Caco-2 (cell line): ENCODE data around the gene TMEM255B. TPM values are rescaled to one million over a fixed set of nuclear protein-coding genes. Genes with fewer than 3 reads are reported as not detected.

Experiments
- BruUV-seq: library from RNA; stranded (reverse); fragments of 400-500 nt; replicated peaks from 2 replicates; lab custom pipeline; 2021; lab: Mats Ljungman, UMichigan
- CTCF ChIA-PET: fragments of 300-600 bp; sonication (Branson Sonifier 250); formaldehyde crosslinking; loops from one replicate; lab custom pipeline; 2022; ENCODE audit warnings: antibody characterized with exemption; lab: Charles Lee
- POLR2A ChIA-PET: fragments of 300-600 bp; sonication (Branson Sonifier 250); formaldehyde crosslinking; loops from one replicate; lab custom pipeline; 2022; ENCODE audit warnings: antibody characterized with exemption; lab: Charles Lee
- DNase-seq, 2 experiments: peaks; one replicate each; pipeline versions ENCODE4 v3.0.0 to v3.0.0-alpha.2; 2020 to 2022
- H3K27me3 ChIP-seq: replicated peaks from 2 replicates; pipeline ENCODE4 v1.6.0; 2011; ENCODE audit warnings: low read length; ENCODE audit not compliant: control insufficient read depth, insufficient read depth
- H3K36me3 ChIP-seq: 2 replicates; pipeline ENCODE4 v1.5.1; 2011; ENCODE audit warnings: low read length; ENCODE audit not compliant: control insufficient read depth, insufficient read depth
- H3K4me1 ChIP-seq: fragments of 250-450 bp; sonication (Bioruptor Pico); 2 replicates; pipeline ENCODE4 v1.5.1; 2020; ENCODE audit warnings: mild to moderate bottlenecking
- H3K4me3 ChIP-seq: 2 replicates; pipeline ENCODE4 v1.5.1; 2011; ENCODE audit warnings: low read depth, mild to moderate bottlenecking, control low read depth, low read length
- H3K9me3 ChIP-seq: fragments of 250-450 bp; sonication (Bioruptor Pico); 2 replicates; pipeline ENCODE4 v1.5.1; 2020; ENCODE audit warnings: mild to moderate bottlenecking, moderate library complexity
- H3K27ac Mint-ChIP-seq: one replicate; pipeline ENCODE4 v1.8.0; 2022; ENCODE audit warnings: mixed read lengths; ENCODE audit not compliant: unreplicated experiment
- H3K27me3 Mint-ChIP-seq: one replicate; pipeline ENCODE4 v1.8.0; 2022; ENCODE audit warnings: mixed read lengths; ENCODE audit not compliant: insufficient read depth, unreplicated experiment
- H3K36me3 Mint-ChIP-seq: one replicate; pipeline ENCODE4 v1.8.0; 2022; ENCODE audit warnings: mild to moderate bottlenecking, mixed read lengths; ENCODE audit not compliant: insufficient read depth, unreplicated experiment
- H3K4me1 Mint-ChIP-seq: one replicate; pipeline ENCODE4 v1.8.0; 2022; ENCODE audit warnings: low read depth, mixed read lengths; ENCODE audit not compliant: unreplicated experiment
- H3K4me3 Mint-ChIP-seq: one replicate; pipeline ENCODE4 v1.8.0; 2022; ENCODE audit warnings: mild to moderate bottlenecking, moderate library complexity, mixed read lengths; ENCODE audit not compliant: unreplicated experiment
- H3K9me3 Mint-ChIP-seq: one replicate; pipeline ENCODE4 v1.8.0; 2022; ENCODE audit warnings: mixed read lengths; ENCODE audit not compliant: unreplicated experiment
- intact Hi-C: fragments of 100-400 bp; cut with micrococcal nuclease; formaldehyde crosslinking; loops from one replicate; pipeline ENCODE4 v1.10.0; 2022; ENCODE audit not compliant: unreplicated experiment
- total RNA-seq: library from RNA; stranded (reverse); gene quantifications from 2 replicates; pipeline ENCODE4 v1.2.3, GENCODE V29; 2022
- TF ChIP-seq, protein P1 (sequence below), 2 experiments: fragments of 200-600 bp in 1 of 2; IDR thresholded peaks; 1 replicate in 1 of 2; 2 replicates in 1 of 2; pipeline versions ENCODE4 v1.5.1 to v1.8.0; 2011 to 2022; ENCODE audit warnings: antibody characterized with exemption in 1 of 2, control low read depth in 1 of 2, inconsistent platforms in 1 of 2, low read depth in 1 of 2, low read length in 1 of 2, mild to moderate bottlenecking in 1 of 2, moderate library complexity in 1 of 2; ENCODE audit not compliant: insufficient read depth in 1 of 2, severe bottlenecking in 1 of 2, unreplicated experiment in 1 of 2

The TMEM255B gene
- total RNA-seq, 1 experiment from 2014 or later = 0.82 TPM

DNA sequence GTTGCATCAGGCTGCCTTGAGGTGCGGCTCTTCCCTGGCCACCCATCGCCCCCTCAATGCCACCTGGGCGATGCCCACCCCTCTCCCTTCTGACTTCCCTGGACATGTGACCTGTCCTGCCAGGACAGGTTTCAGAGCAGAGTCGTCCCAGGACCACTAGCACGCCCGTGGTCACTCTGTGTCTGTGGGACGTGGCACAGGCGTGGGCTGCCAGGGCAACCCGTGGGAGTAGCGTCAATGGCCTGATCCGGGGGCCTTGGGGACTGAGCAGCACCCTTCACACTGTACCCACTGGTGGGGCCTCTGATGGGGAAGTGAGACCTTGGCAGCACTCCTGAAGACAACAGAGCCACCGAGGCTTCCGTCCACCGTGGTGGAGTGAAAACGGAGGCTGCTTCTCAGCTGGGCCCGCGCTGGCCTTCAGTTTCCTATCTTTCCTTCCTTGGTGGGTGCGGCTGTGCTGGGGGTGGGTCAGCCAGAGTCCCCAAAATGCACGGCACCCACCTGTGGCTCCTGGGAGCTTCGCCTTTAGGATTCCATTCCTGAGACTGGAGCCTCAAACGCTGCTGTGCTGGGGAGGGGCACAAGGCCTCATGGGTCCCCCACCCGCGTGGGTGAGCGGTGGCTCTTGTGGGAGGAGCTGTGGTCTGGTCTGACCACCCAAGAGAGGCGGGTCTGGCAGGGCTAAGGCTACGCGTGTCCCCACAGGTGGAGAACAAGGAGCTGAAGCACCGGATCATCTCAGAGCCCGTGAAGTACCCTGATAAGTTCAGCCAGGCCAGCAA, 26.7 kb upstream of the TMEM255B start:
- H3K36me3 Mint-ChIP-seq = peaks cover 10% of the 10 kb centered on the region
- intact Hi-C loops = no loop called here

DNA sequence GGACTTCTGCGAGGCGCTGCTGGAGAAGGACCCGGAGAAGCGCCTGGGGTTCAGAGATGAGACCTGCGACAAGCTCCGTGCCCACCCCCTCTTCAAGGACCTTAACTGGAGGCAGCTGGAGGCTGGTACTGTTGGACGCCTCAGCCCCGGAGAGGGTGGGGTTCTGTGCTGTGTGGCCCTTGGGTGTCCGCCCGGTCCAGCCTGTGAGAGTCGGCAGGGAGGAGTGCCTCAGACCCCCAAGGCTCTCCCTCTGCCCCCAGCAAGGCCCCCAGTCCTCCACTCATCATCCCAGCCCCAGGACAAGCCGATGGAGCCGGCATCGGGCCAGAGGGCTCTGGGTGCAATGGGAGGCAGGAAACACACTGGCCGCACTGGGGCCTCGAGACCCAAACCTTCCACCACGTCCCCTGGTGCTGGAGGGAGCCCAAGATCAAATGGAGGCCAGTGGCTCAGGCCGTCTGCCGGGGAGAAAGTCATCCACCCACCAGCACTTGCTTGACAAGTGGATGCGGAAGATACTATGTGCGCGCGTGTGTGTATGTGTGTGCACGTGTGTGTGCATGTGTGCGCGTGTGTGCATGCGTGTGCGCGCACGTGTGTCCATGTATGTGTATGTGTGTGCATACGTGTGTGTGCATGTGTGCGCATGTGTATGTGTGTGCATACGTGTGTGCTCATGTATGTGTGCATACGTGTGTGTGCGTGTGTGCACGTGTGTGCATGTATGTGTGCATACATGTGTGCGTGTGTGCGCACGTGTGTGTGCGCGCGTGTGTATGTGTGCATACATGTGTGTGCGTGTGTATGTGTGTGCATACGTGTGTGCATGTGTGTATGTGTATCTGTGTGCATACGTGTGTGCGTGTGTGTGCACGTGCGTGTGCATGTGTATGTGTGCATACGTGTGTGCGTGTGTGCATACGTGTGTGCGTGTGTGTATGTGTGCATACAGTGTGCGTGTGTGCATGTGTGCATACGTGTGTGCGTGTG, 25.8 kb upstream of the TMEM255B start:
- H3K27ac Mint-ChIP-seq = no peak overlapping the region
- POLR2A ChIA-PET = no interaction called here
- Histone ChIP-seq H3K4me3 (no peak overlapping the region), H3K4me1 (0 out of 2 replicates have a peak, but pooled peaks cover 3% of the 10 kb centered on the region), H3K36me3 (no peaks in the 10 kb centered on the region), H3K9me3 (peaks cover 15% of the 10 kb centered on the region), H3K27me3 (no peaks in the 10 kb centered on the region)
- CTCF ChIA-PET = no interaction called here
- intact Hi-C loops = no loop called here
- TF ChIP-seq, protein P1, sequence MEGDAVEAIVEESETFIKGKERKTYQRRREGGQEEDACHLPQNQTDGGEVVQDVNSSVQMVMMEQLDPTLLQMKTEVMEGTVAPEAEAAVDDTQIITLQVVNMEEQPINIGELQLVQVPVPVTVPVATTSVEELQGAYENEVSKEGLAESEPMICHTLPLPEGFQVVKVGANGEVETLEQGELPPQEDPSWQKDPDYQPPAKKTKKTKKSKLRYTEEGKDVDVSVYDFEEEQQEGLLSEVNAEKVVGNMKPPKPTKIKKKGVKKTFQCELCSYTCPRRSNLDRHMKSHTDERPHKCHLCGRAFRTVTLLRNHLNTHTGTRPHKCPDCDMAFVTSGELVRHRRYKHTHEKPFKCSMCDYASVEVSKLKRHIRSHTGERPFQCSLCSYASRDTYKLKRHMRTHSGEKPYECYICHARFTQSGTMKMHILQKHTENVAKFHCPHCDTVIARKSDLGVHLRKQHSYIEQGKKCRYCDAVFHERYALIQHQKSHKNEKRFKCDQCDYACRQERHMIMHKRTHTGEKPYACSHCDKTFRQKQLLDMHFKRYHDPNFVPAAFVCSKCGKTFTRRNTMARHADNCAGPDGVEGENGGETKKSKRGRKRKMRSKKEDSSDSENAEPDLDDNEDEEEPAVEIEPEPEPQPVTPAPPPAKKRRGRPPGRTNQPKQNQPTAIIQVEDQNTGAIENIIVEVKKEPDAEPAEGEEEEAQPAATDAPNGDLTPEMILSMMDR (IDR thresholded peaks at IDR 0.05; ENCODE audit: insufficient read depth in 1 of 2, low read depth in 1 of 2, low read length in 1 of 2, severe bottlenecking in 1 of 2, unreplicated experiment in 1 of 2) = no peak
- peaks cover 3% of the 10 kb centered on the region for H3K27me3 Mint-ChIP-seq
- no peak overlapping the region for H3K4me3 Mint-ChIP-seq
- no peak for DNase-seq
- no TSS peak for BruUV-seq
- peaks cover 10% of the 10 kb centered on the region for H3K36me3 Mint-ChIP-seq
- no peaks in the 10 kb centered on the region for H3K4me1 Mint-ChIP-seq
- no peaks in the 10 kb centered on the region for H3K9me3 Mint-ChIP-seq

More for the DNA sequence above, 26.7 kb upstream of the TMEM255B start:
- BruUV-seq = no TSS peak
- H3K9me3 ChIP-seq = peaks cover 15% of the 10 kb centered on the region
- TF ChIP-seq, protein P1 (IDR thresholded peaks at IDR 0.05; ENCODE audit: insufficient read depth in 1 of 2, low read depth in 1 of 2, low read length in 1 of 2, severe bottlenecking in 1 of 2, unreplicated experiment in 1 of 2) = no peak
- no peak for DNase-seq
- no peak overlapping the region for H3K4me3 ChIP-seq
- Mint-ChIP-seq H3K9me3 (no peaks in the 10 kb centered on the region), H3K4me1 (no peaks in the 10 kb centered on the region), H3K27me3 (peaks cover 3% of the 10 kb centered on the region), H3K4me3 (no peak overlapping the region), H3K27ac (no peak overlapping the region)
- H3K36me3 ChIP-seq = no peaks in the 10 kb centered on the region
- CTCF ChIA-PET = no interaction called here
- H3K27me3 ChIP-seq = no peaks in the 10 kb centered on the region
- POLR2A ChIA-PET = no interaction called here
- H3K4me1 ChIP-seq = 0 out of 2 replicates have a peak, but pooled peaks cover 3% of the 10 kb centered on the region
